HG02852 (cell line): ENCODE measurements around the gene SEPTIN10.
"Not testable (repeated sequence)": the region's sequence is repeated elsewhere in the genome, so short reads cannot be mapped to it uniquely, and the experiment has no call there.

Source experiments
- ATAC-seq: cut with Tn5 transposase; IDR thresholded peaks from one replicate; pipeline ENCODE4 v1.9.1; 2021; ENCODE audit warnings: mild to moderate bottlenecking, moderate library complexity; ENCODE audit not compliant: unreplicated experiment

Gene SEPTIN10

DNA sequence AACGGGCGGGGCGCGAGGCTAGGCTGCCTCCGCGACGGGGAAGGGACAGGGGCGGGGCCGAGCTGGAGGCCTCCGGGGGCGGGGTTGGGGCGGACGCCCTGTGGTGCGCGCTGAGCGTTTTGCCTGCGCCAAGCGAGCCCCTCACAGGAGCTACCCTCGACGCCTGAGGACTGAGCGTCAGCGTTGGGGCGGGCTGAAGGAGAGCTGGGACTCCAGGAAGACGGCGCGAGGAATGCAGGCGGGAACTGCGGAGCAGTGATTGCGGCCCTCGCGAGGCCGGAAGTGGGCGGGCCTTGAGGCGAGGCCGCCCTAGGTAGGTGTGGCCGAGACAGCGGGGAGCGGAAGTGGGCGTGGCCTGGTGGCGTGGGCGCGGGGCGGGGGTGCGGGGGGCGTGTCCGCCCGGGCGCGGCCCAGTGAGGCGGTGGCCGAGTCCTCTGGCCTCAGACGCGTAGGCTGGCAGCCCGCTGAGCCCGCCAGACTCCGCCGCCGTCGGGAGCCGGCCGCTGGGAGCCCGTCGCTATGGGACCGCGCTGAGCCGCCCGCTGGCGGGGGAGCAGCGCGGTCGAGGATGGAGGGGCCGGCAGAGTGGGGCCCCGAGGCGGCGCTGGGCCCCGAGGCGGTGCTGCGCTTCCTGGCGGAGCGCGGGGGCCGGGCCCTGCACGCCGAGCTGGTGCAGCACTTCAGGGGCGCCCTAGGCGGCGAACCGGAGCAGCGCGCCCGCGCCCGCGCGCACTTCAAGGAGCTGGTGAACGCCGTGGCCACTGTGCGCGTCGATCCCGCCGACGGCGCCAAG lies at the start of gene SEPTIN10, which contains the start of gene SOWAHC:
Gene SEPTIN10 (minus strand): TSS at position 45 of the 793 bp plus-strand sequence. CDS start 139 bp downstream, outside the sequence.
Gene SOWAHC (plus strand): TSS at position 443 of the 793 bp plus-strand sequence. CDS start 126 bp downstream, at position 569.
- ATAC-seq, result peak; percentile 79

DNA sequence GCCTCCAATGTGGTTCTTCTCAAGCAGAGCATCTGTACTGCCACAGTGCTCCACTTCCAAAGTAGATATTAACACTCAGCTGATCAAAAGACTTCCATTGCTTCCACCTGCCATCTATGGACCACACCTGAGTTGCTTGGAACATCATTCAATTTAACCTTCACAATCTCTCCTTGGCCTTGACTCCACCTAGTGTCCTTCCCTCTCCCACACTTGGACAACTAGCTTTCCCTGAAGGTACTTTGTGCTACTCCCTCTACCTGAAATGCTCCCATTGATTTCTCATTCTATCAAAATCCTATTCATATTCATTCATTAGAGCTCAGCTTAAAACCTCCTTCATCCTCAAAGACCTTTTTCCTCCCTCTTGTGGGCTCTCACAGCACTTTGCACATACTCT lies 49.1 kb upstream of the SEPTIN10 start:
- ATAC-seq, result no peak

DNA sequence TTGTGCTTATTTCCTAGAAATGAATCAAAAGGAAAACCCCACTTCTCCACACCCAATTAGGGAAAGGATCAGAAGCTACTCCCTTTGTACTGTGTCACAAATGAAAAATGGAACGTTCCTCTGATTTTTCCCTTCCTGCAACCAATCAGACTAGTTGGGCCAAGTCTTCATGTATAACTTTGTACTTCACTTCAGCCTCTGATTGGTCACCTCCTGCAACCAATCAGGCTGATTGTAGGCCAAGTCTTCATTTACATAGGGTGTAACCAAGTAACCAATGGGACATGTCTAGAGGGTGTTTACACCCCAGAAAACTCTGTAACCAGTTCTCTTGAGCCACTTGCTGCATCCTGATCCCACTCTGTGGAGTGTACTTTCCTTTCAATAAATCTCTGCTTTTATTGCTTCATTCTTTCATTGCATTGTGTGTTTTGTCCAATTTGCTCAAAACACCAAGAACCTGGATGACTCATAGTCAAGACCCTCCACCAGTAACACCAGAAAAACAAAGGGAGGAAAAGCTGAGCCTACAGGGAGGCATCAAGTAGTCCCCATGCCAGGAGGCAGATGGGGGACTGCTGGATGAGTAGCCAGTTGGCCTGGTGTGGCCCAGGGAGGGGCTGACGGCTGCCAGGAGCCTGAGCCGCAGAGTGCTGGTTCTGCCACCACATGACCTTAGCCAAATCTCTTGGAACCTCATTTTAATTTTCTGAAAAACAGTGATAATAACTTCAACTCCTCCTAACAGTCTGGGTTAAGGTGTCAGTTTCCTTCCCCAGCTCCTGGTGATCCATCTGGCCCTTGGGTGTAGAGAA lies 46.5 kb upstream of the SEPTIN10 start:
- no peak for ATAC-seq

DNA sequence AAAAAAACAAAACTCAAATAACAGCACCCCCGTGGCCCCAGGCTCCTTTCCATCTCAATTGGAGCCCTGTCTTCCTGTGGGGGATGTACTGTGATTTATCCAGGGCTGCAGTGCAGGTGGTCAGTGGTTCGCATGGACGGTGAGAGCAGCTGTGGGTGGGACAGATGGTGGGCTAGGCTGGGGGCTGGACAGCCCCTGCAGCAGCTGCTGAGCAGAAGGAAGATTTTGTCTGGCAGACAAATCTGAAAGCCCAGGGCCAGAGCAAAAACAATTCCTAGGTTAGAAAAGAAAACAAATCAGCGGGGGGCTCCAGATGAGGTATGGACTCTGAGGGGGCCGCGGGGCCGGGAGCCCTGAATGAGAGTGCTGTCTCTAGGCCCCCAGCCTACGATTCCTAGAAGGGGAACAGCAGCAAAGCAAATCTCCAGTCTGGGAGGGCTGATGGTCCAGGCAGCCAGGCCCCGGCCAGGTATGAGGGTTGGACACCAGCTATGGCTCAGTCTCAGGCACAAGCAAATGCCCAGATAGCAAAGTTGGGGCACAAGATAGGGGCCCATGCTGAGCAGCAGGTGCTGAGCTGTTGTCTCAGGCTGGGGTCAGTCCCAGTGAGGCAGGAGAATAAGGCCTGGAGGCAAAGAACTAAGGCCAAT lies 45.8 kb upstream of the SEPTIN10 start:
- ATAC-seq, result no peak

DNA sequence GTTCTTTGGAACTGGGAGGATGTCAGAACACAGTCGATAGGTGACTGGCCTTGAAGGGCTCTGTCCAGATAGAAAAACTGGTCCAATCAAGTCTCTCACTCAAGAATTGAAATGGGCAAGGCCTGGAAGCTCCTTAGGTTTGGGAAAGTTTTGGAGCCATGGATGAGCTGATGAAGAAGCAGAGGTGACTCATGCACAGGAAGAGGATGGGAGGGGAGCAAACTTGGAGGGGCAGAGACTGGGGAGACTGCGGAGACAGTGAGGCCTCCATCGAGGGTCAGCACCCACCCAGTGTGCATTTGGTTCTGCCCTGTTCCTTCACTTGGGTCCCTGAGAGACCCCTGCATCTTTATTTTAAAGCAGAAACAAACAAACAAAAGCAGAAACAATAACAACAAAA lies 41.5 kb upstream of the SEPTIN10 start:
- no peak for ATAC-seq

DNA sequence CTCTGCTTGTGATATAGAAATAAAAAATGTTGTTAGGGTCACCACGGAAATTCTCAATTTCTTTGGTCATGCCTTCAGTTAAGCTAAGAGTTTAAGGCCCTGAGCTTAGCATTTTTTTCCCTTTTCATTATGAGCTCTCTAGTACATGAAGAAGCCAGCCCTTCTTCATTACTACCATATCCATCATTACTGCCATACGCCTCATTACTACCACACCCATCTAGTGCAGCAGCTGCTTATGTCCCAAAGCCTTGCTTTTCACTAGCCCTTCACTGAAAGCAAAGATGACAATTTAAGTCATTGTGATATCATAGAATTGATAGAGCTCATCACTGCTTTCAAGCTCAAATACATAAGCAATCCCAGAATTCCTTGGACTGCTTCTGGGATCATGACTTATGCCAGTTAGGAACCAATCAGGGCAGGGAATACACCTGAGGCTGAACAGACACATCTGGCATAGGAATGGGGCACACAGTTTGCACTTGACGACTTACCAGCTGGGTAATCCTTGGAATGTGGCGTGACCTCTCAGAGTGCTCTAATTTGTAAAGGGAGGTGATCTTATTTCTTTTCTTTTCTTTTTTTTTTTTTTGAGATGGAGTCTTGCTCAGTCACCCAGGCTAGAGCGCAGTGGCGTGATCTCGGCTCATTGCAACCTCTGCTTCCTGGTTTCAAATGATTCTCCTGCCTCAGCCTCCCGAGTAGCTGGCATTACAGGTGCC lies 40.7 kb upstream of the SEPTIN10 start:
- ATAC-seq, result no peak

DNA sequence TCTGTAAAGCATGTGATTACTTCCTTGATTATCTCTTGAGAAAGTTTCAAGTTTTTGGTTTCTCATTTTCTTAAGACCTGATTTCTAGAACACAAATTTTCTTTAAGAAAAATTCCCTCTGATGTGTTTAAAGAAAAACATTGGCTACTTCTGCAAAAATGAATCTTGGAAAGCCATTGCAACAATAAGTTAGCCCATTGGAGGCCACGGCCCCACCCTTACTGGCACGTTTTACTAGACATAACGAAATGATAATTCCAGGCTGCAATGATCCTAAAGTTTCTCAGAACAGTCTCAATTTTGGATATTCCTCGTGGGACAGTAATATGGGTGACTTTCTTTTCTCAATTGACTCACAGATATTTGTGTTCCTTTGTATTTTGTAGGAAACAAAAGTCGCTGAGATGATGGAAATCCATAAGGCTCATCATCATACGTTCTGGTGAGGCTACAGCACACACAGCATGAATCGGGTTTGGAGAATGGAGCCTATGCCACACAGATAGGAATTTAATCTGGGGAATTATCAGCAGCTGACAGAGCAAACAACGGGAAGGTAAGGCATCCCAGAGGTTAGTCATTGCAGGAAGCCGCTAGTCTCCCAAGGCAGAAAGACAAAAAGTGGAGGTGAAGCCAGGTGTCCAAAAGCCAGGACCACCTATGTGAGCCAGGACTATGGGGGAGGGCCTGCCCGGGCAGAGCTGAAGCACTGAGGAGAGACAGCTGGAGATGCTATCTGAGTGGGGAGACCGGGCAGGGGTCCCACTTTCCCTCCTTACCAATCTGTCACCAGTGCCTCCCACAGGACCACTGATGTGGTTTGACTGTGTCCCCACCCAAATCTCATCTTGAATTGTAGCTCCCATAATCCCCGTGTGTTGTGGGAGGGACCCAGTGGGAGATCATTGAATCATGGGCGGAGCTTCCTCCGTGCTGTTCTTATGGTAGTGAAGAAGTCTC lies 36.2 kb upstream of the SEPTIN10 start:
- ATAC-seq, result no peak

DNA sequence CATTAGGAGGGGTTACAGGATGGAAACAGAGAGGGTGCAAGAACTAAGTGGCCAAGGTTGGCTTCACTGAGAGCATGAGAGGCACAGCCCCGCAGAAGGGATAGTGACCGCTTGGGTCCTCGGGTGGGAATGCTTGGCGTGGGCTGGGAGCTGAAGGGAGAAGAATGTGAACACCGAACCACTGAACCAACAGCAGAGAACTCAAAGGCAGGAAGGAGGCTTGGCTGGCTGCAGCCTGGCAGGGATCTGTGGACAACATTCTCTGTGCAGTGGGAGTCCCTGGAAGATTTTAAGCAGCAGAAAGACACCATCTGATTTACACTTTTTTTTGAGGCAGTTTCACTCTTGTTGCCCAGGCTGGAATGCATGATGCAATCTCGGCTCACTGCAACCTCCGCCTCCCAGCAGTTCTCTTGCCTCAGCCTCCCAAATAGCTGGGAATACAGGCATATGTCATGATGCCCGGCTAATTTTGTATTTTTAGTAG lies 34.3 kb upstream of the SEPTIN10 start:
- ATAC-seq, result no peak

DNA sequence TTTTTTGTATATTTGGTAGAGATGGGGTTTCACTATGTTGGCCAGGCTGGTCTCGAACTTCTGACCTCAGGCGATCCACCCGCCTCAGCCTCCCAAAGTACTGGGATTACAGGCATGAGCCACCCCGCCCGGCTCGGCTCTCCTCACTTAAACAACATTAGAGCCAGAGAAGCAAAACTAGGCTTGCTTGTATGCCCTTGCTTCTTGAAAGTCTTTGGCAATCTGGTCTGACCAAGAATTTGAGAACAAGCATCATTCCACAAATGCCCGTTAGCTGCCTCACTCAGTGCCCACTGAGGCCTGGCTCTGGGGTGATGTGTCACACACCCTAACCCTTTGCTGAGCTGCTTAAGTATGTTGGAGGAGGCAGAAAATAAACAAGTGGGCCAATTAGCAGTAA lies 33.9 kb upstream of the SEPTIN10 start:
- no peak for ATAC-seq

DNA sequence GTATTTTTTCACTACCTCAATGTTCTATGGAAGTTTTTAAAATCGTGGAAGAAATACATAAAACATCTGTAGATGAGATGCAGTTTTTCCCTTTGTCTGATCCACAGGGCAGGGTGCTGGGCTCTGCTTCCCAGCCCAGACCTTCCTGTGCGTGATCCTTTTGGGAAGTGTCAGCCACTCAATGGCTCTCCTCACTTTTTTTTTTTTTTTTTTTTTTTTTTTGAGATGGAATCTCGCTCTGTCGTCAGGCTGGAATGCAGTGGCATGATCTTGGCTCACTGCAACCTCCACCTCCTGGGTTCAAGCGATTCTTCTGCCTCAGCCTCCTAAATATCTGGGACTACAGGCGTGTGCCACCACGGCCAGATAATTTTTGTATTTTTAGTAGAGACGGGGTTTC lies 33.2 kb upstream of the SEPTIN10 start:
- no peak for ATAC-seq

DNA sequence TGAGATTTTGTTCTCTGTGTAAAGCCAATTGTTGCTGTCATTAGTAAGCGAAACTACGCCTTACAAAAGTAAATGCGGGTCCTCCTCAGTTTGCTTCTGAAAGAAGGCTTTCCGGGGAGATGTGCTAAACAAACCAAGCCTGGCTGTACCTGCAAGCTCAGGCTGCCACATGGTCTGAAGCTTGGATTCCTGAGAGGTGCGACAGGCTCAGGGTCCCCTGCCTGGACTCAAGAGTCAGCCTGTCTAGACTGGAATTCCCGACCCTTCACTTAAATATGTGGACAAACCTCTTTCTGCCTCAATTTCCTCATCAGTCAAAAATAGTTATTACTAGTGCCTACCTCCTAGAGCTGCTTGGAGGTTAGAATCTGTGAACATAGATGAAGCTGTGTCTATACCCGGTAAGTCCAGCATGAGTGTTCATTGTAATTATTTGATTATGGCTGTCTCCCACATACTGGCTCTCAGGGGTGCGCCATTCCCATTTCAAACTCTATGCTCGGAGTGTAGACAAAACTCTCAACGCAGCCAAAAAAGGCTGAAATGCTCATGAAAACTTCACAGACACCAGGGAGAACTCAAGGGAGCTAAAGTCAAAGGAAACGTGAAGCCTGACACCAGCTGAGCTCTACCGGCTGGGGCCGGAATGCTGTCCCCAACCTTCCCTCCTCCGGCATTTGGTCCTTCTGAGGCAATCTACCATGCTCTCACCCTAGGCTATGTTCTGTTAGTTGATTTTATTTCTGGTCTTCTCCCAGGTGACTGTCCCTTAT lies 31.8 kb upstream of the SEPTIN10 start:
- ATAC-seq, result no peak

DNA sequence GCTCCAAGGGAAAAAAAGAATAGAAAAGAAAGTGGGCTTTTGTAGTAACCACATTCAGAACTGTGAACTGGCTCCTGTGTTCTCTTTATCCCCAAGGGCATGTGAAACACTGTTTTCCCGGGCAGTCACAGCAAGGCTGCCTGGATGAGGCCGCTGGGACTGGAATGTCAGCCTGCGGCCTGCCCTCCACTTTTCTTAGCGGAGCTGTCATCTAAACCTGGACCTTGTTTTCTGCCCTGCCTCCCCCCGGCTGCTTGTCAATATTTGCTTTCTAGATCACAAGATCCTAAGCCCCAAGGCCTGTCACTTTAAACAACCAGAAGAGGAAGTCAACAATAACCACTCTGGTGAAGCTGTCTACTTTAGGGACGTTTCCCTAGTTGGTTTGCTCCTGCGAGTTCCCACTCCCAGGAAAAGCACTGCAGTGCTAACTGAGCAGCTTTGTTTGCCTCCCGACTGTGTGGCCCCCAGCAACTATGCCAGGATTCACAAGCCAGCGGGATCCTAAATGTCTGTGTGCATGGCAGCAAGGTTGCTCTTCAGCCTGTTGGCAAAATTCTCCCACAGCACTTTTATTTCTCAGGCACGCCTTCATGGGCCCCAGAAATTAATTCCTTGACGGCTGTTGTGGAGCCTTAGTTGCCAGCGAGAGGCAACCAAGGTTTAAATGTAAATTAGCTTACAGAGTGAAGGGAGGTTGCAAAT lies 31.0 kb upstream of the SEPTIN10 start:
- no peak for ATAC-seq

DNA sequence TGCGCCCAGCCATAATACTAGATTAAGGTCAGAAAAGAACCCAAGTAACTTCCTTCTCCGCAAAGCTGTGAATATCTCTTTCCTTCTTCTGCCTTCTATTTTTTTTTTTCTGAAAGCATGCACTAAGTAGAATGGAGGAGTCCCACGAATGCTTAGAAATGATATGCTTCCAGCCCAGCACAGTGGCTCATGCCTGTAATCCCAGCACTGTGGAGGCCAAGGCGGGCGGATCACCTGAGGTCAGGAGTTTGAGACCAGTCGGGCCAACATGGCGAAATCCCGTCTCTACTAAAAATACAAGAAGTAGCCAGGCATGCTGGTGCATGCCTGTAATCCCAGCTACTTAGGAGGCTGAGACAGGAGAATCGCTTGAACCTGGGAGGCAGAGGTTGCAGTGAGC lies 26.2 kb upstream of the SEPTIN10 start:
- not testable (repeated sequence) for ATAC-seq

DNA sequence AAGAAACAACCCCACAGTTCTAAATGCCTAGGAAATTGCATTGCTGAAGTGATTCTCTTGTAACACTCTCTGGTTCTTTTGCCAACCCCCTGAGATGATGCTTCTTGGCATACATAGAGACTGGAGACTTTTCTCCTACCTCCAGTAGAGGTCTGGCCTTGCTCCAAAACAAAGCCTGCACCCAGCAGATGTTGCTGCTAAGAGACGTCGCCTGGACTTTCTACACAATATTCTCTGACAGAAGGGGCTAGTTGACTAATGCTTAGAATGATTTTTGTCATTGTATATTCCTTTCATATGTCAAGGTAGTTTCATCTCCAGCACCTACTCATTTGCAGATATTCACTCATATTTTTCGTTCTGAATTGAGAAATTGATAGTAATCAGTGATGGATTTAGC lies 25.0 kb upstream of the SEPTIN10 start:
- no peak for ATAC-seq

DNA sequence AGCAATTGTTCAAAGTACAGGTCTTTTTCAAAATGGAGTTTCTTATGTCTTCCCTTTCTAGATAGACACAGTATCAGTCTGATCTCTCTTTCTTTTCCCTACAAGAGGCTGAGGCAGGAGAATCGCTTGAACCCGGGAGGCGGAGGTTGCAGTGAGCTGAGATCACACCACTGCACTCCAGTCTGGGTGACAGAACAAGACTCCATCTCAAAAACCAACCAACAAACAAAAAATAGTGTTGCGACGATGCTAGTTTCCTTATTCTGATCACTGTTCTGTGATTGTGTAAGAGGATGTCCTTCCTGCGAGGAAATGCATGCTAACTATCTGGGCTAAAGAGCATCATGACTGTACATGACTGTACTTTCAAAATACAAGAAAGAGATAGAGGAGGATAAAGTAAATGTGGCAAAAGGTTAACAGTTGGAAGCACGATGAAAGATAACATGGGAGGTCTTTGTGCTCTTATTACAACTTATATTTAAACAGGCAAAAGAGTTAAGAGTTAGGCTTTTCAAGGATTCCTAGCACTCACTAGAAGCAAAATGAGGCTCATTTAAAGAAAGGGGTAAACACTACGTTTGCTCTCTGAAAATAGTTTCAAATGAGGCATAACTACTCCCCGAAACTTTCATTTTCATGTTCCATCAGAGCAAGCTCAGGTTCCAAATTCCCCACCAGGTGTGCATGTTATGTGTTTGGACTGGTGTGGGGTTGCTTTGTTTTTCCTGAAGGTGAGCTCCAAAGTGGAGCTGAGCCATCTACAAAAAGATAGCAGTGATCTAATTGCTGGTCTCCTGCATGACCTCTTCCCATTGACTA lies 24.2 kb upstream of the SEPTIN10 start:
- ATAC-seq, result peak; percentile 86

DNA sequence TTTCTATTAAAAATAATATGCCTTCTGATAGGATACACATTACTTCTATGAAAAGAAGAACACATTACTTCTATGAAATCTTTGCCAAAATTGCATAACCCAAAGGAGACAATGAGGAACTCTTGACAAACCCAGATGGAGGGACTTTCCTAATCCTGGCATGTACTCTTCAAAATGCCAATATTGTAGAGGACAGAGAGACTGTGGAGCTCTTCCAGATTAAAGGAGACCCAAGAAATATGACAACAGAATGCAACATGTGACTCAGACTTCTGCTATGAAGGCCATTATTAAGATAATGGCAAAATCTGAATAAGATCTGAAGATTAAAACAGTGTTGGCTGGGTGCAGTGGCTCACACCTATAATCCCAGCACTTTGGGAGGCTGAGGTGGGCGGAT lies 22.6 kb upstream of the SEPTIN10 start:
- ATAC-seq, result no peak
